GM18907 (cell line): ENCODE measurements around the gene ARHGAP21.
"Not testable (repeated sequence)": the region's sequence is repeated elsewhere in the genome, so short reads cannot be mapped to it uniquely, and the experiment has no call there.

Source experiments
- ATAC-seq: cut with Tn5 transposase; IDR thresholded peaks from one replicate; pipeline ENCODE4 v1.9.1; 2021; ENCODE audit warnings: mild to moderate bottlenecking, moderate library complexity; ENCODE audit not compliant: unreplicated experiment

ARHGAP21 gene

DNA sequence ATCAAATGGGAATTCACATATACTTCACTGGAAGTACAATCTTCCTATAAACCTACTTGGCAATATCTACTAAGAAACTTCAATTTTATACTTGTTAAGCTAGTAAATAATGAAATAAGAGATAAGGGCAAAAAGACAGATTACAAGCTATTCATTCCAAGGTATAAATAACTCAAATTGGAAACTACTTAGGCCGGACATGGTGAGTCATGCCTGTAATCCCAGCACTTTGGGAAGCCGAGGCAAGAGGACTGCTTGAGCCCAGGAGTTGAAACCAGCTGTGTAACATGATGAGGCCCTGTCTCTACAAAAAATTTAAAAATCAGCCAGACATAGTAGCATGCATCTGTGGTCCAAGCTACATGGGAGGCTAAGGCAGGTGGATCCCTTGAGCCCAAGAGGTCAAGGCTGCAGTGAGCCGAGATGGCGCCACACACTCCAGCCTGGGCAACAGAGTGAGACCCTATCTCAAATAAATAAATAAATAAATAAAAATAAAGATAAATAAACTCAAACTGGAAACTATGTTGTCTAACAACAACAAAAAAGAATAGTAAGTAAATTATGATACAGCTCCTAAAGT, 37.6 kb downstream of the ARHGAP21 start:
- ATAC-seq: no peak

DNA sequence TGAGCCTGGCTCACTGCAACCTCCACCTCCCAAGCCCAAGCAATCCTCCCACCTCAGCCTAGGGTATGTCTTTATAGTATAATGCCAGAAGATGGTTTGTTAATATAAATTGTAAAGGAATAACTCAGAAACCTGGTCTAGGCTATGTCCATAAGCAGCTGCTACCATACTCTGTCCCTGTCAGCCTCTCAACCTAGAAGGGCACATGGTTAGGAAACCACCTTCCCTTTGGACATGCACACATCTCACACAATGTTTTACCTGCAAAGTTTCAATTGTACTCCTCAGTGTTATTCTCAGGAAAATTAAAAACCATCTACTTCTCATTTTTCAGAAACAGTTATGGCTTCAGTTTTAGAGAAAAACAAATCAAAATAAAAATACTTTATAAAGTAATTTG, 40.1 kb downstream of the ARHGAP21 start:
- ATAC-seq: peak; percentile 66

DNA sequence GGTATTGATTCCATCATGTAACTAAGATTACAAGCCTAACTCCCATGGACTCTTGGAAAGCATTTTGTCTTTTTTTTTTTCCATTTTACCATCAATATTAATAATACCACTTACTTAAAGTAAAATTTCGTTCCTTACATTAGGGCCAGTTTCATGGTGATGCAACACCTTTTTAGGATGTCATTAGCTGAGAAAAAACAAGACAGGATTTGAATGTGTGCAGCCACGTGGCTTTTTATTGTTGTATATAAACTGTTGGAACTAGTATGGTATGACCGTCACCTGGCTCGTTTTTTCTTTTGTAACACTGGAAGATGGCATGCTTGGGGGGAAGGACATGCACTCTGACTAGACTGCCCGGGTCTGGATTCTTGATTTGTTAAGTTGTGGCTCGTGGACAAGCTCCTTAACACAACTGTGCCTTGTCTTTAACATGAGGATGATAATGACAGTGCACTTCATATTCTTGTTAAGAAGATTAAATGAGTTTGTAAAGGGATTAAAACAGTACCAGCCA, 42.1 kb downstream of the ARHGAP21 start:
- no peak for ATAC-seq

DNA sequence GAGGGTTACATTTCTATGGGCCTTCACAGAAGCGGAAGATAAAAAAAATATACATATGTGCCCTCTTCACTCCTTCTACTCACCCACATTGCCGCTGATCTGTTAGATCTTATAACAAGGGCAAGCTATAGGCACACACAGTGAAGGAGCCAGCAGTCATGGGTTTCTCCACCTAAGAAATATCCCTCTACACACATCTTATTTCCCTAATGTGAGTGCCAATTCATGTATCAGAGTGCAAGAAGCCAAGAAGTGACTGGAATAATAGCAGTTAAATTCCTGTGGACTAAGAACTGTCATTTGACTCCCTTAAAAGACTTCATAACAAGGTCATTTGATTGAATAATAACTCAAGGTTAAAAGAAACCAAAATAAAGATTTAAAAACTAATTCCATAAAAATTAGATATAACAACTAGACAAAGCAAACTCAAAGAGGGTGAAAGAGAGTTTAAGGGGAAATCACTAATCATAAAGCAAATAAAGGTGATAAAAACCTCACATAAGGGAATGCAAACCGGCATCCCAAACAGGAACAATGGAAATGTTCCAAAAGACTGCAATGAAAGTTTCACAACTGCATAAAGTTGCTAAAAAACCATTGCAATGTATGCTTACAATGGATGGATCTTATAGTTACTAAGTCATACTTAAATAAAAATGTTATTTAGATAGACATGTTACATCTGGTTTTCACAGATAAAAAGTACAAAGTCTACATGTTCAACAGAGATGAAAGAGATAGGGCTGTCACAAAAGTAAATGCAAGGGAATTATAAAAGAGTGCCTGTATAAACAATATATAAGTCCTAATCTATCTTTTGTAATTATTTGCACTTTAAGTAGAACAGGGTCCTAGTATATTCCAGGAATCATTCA, 42.8 kb downstream of the ARHGAP21 start:
- ATAC-seq: no peak

DNA sequence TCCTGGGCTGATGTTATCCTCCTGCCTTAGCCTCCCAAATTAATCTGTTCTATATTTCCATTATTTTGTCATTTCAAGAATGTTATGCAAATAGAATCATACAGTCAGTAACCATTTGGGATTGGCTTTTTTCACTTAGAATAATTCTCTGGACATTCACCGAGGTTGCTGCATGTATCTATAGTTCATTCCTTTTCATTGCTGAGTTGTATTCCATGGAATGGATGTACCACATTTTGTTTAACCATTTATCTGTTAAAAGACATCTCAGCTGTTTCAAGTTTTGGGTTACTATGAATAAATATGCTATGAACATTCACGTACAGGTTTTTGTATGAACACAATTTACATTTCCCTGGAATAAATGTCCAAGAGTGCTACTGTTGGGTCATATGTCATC, 44.9 kb downstream of the ARHGAP21 start:
- no peak for ATAC-seq

DNA sequence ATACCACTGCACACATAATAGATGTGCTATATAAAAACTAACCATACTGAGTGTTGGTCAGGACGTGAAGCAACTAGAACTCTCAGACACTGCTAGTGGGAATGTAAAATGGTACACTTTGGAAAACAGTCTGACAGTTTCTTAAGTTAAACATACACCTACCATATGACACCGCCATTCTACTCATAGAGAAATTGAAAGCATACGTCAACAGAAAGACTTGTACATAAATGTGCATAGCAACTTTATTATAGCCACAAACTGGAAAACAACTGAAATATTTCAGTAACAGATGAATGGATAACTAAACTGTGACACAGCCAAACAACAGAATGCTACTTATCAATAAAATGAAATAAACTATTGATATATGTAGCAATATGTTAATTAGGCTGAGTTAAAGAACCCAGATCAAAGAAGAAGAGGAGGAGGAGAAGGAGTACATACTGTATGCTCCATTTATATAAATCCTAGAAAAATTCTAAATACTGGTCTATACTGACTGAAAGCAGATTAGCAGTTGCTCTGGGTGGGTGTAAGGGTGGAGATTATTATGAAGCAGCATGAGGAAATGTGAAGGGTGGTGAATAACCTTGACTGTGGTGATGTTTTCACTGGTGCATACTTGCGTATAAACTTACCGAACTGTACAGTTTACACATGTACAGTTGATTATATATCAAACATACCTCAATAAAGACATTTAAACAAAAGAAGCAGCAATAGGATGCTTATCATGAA, 48.6 kb downstream of the ARHGAP21 start:
- ATAC-seq: peak; percentile 63

DNA sequence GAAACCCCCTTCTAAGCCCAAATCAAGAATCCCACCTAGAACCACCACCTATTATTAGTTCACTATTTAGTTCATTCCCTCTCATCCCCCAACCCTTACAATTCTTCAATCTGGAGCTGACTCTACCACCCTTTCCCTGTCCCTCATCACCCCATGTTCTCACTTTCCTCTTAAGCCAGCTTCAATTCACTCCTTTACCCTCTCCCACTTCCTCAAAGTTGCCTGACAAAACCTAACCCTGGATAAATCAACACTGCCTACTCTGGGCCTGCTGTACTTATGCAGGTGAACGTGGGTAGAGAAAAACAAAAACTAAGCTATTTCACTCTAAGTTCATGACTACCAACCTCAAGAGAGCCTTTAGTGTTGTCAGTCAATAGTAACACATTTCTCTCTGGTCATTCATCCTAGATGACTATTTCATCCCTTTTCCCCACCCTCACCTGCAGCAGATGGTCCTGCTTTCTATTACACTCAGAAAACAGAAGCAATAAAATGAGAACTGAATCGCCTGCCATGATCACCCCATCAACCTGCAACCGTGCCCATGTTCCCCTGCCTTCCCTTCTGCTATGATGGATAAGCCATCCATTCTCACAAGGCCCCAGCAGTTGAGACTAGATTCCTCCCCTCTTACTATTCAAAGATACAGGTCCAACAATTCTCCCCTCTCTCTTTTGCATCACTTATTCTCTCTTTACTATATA, 52.6 kb downstream of the ARHGAP21 start:
- ATAC-seq: no peak

DNA sequence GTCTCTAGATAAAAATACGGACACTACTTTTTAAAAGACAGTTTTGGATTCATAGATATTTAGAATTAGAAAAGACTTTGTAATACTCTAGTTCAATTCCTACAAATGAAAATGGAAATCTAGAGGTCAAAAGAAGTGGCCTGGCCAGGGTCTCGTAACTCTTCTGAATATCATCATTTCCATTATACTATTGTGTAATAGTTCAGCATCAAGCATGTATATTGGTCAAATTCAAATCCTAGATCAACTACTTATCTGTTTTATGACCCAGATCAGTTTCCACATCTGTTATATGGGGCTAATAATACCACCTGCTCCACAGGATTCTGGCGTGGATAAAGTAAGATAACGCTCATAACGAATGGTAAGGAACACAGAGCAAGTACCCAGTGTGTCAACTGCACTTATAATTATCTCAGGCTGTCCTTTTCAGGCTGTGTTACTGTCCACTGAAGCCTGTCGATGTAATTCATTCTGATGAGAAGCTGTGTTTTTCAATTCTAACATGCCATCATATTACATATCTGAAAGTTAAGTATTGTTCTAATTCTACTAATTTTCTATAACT, 54.3 kb downstream of the ARHGAP21 start:
- no peak for ATAC-seq

DNA sequence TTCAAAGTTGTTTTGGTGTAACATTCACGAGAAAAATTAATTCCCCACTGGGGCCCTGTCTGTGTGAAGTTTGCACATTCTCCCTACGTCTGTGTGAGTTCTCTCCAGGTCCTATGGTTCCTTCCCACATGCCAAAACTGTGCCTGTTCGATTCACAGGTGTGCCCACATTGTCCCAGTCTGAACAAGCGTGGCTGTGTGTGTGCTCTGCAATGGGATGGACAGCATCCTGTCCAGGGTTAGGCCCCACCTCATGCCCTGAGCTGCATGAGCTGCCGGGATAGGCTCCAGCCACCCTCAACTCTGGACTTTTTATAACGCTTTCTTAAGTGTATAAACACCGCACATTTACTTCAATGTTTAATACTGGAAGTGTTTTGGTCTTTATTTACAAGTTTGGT, 55.4 kb downstream of the ARHGAP21 start:
- no peak for ATAC-seq

DNA sequence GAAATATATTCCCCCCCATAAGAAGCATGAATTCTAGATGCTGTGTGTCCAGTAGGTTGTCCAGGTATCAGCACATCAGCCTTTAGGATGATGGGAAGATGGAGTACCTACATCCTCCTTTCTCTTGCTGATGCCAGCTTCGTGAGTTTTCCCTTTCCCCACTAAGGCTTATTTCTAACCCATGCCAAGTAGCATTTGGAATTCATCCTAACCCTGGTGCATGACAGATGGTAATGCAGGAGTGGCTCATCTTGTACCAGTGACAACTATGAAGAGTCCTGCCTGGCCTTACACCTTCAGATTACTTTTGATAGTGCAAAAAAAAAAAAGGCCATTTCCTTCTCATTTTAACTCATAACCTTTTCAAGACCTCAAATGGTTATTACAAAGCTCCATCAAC, 58.7 kb downstream of the ARHGAP21 start:
- ATAC-seq: no peak

DNA sequence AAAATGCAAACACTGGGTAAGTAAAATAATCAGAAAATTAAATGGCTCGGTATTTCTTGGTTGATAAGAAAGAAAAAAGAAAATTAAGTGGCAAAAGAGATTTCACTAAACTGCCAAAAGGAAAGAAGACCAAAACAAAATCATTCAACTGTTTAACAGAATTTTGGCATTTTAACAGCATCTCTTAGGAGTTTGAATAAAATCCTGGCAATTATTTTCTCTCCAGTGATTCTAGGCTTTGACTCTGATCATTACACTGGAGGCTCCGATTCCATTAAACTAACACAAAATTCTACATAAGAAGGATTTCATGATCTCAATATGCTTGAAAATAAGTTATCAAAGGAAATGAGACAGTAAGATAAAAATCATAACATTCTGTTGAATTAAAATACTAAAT, 62.3 kb downstream of the ARHGAP21 start:
- ATAC-seq: no peak

DNA sequence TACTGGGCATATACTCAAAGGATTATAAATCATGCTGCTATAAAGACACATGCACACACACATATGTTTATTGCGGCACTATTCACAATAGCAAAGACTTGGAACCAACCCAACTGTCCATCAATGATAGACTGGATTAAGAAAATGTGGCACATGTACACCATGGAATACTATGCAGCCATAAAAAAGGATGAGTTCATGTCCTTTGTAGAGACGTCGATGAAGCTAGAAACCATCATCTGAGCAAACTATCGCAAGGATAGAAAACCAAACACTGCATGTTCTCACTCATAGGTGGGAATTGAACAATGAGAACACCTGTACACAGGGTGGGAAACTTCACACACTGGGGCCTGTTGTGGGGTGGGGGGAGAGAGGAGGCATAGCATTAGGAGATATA, 65.4 kb downstream of the ARHGAP21 start:
- ATAC-seq: not testable (repeated sequence)

DNA sequence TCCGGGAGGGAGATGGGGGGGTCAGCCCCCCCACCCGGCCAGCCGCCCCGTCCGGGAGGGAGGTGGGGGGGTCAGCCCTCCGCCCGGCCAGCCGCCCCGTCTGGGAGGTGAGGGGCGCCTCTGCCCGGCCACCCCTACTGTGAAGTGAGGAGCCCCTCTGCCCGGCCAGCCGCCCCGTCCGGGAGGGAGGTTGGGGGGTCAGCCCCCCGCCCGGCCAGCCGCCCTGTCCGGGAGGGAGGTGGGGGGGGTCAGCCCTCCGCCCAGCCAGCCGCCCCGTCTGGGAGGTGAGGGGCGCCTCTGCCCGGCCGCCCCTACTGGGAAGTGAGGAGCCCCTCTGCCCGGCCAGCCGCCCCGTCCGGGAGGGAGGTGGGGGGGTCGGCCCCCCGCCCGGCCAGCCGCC, 67.4 kb downstream of the ARHGAP21 start:
- not testable (repeated sequence) for ATAC-seq

DNA sequence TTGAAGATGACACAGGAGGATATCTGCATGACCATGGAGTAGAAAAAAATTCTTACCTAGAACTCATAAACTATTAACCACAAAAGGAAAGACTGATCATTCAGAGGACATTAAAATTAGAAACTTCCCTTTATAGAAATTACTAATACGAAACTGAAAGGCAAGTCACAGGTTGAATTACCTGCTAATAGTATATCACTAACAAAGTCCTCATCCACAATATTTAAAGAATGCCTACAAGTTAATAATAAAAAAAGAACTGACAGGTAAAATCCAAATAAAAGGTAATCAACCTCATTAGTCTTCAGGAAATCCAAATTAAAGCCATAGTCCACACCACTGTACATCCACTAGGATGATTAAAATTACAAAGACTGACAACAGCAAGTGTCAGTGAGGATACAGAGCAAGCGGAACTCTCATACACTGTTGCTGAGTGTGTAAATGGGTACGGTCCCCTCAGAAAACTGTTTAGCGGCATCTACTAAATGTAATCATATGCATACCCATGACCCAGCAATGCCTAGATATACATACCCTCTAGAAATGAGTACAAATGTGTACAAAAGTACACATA, 71.2 kb downstream of the ARHGAP21 start:
- peak; percentile 93 for ATAC-seq

DNA sequence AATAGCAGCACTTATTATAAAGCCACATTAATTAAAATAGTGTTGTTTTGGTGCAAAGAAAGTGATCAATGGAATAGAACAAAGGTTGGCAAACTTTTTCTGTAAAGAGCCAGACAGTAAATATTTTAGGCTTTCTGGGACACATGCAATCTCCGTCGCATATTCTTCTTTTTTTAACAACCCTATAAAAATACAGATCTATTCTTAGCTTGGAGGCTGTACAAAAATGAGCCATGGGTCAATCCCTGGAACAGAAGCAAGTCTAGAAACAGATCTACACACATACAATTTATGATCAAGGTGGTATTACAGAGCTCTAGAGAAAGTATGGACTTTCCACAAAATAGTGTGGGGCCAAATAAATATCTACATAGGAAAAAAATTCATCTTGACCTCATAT, 71.8 kb downstream of the ARHGAP21 start:
- ATAC-seq: peak; percentile 8

DNA sequence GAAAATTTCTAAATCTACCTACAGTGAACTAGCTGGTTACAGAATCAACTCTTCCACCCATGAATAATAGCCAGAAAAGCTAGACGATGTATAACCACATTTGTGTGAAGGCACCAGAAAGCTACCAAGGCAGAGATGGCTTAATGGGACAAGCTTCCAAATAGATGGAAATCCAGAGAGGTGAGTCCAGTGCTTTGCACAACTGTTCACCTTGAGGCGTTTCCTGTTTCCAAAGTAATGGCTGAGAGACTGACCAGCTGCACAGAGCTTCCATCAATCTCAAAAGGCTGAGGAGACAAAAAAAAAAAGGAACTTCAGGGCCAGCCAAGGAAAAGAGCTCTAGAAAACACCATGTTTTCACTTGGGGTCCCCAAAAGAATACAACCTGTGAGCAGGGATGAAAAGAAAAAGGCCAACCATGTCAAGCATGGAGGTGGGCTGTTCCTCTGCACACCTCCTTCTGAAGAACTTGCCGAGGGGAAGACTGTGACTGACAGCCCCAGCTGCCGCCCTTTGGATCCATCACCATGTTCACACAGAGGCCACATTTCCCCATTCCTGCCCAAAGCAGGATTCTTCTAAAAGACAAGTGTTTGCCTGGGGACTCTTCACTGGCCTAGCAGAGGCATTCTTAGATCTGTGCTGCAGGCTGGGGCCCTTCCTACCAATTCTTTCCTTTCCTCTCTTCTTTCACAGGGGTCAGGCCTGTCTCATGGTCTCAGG, 72.9 kb downstream of the ARHGAP21 start:
- ATAC-seq: no peak

DNA sequence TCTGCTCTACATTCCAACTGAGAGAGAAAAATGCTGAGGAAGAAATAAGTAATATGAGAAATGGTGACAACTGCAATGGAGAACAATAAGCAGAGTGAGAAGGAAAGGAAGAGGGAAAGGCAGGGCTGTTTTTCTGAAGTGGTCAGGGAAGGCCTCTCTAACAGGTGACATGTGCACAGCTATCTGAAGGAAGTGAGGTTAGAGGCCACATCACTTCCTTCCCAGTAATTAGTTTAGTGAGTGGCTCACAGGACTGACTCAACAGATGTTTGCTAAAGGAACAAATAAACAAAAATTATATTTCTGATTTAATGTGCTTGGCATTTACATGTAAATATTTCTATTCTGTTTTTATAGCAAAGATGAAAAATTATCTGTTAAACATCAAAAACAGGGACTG, 77.9 kb downstream of the ARHGAP21 start:
- no peak for ATAC-seq

DNA sequence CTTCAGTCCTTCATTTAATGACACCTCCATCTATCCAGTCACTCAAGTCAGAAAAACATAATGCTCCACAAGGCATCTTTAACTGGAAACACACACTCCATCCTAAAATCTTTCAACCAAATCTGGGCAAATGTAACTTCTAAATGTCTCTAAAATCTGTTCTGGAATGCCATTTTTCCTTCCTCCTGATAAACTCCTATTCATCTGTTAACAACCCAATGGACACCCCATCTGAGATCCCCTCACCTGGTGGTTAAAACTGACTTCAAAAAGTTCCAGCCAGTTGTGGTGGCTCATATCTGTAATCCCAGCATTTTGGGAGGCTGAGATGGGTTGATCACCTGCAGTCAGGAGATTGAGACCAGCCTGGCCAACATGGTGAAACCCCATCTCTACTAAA, 78.7 kb downstream of the ARHGAP21 start:
- ATAC-seq: no peak

DNA sequence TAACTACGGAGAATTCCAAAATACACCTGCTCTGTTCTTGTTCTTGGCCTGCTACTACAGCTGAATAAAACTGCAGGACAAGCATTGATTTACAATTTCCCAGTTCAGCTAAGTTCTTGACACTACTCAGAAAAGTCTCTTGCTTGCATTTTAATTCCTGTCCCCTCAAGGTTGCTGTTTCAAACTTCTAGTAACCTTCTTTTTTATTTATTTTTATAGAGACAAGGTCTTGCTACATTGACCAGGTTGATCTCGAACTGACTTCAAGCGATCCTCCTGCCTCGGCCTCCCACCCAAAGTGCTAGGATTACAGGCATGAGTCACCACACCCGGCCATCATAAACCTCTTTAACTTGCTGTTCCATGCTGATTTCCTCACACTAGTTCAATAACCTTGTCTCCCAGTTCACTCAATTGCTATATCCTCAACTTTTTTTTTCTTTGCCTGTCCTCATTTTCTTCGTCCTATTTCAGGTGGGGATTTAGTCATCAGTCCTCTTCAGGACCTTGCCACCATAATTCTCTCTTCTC, 79.9 kb downstream of the ARHGAP21 start:
- ATAC-seq: no peak
